Motor neuron (in vitro differentiated cells): Measurements from ENCODE around the gene IQCE. TPM values are rescaled to one million over a fixed set of nuclear protein-coding genes. Genes with fewer than 3 reads are reported as not detected.
A peak's percentile ranks its signal among the peaks of the same experiment; 100 is the strongest.
"Not testable (repeated sequence)": the region's sequence is repeated elsewhere in the genome, so short reads cannot be mapped to it uniquely, and the experiment has no call there.

Source experiments
- ATAC-seq, 8 experiments: fragments of 200-7000 bp; cut with Tn5 transposase; replicated peaks in 6 of 8; 2 replicates each; pipeline ENCODE4 v1.8.0; 2021; ENCODE audit warnings: mild to moderate bottlenecking in 8 of 8, moderate library complexity in 8 of 8
- H3K27ac ChIP-seq, 2 donors: fragments of 250-450 bp; sonication (Bioruptor Pico); 2 replicates each; pipeline ENCODE4 v1.9.0; 2021; ENCODE audit warnings: antibody characterized with exemption in 2 of 2, mild to moderate bottlenecking in 2 of 2, moderate library complexity in 1 of 2
- H3K4me1 ChIP-seq, 2 donors: fragments of 250-450 bp; sonication (Bioruptor Pico); replicated peaks in 1 of 2; 2 replicates each; pipeline ENCODE4 v1.6.1; 2021; ENCODE audit warnings: antibody characterized with exemption in 2 of 2, mild to moderate bottlenecking in 2 of 2, moderate library complexity in 1 of 2
- H3K4me3 ChIP-seq, 5 donors: fragments of 250-450 bp; sonication (Bioruptor Pico); 2 replicates each; pipeline ENCODE4 v1.9.0; 2021; ENCODE audit warnings: antibody characterized with exemption in 5 of 5, mild to moderate bottlenecking in 5 of 5, moderate library complexity in 4 of 5
- WGBS, 10 experiments: fragments of 450-650 bp; shearing (Covaris generic); methylation state at CpG; one replicate each; pipeline ENCODE4 v1.0.0; 2022; 5-methylcytosine and 5-hydroxymethylcytosine counted together
- in situ Hi-C, 9 experiments: fragments of 400-800 bp; cut with MboI; loops; one replicate each; pipeline ENCODE4 v1.15.0; 2021; ENCODE audit warnings: low sequenced_read_pairs in 9 of 9, low pct_unique_long_range_greater_than_20kb in 2 of 9; ENCODE audit not compliant: unreplicated experiment in 9 of 9
- total RNA-seq, 8 experiments: library from RNA; unstranded; fragments of 300-600 nt; gene quantifications; 2 replicates each; pipeline versions ENCODE4 v1.2.3 to v1.2.4, GENCODE V29; 2022

Gene IQCE
- total RNA-seq, 8 experiments from 2014 or later = 5.5 to 26.5 (median 6.5) TPM

- WGBS, 10 experiments = 100% methylated on average over 1 of the region's 15 CpGs; no CpG with 5 or more reads in 9 of the 10 experiments
- ATAC-seq, H3K4me3 ChIP-seq, in situ Hi-C loops, H3K27ac ChIP-seq: not testable (repeated sequence)
- H3K4me1 ChIP-seq = peaks cover 13 to 25% of the 10 kb centered on the region in 2 donors
Observed at GRCh38 chr7:2532199-2532772, 26.5 kb upstream of the IQCE start.

DNA sequence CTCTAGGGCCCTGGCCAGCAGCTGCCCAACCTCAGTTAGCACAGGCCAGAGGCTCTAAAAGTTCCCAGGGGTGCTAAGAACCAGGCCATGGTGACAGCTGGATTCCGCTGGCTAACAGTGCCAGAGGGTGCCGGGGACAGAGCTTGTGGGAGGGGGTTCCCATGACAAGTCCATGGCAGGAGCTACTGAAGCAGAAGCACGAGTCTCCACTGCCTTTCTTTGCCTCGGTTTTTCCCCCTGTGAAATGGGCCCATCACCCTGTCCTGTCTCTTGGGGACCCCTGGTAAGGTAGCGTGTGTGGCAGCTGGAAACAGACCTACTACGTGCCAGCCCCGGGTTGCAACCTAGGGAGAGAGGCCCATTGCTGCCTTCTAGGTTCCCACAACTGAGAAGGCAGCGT is 26.0 kb upstream of the IQCE start:
- peaks cover 13 to 20% of the 10 kb centered on the region in 2 donors for H3K4me1 ChIP-seq
- H3K27ac ChIP-seq, H3K4me3 ChIP-seq, ATAC-seq, in situ Hi-C loops: not testable (repeated sequence)
- WGBS, 10 experiments = no CpG with 5 or more reads among the region's 8 CpGs

GRCh38 chr7:2533566-2533965 is 25.2 kb upstream of the IQCE start:
- WGBS, 10 experiments = 23% methylated on average over 2 of the region's 8 CpGs; no CpG with 5 or more reads in 9 of the 10 experiments
- H3K27ac ChIP-seq, ATAC-seq, in situ Hi-C loops, H3K4me3 ChIP-seq: not testable (repeated sequence)
- peaks cover 8 to 14% of the 10 kb centered on the region in 2 donors for H3K4me1 ChIP-seq

GRCh38 chr7:2534214-2534613 is 24.6 kb upstream of the IQCE start:
- H3K4me1 ChIP-seq, ATAC-seq, H3K4me3 ChIP-seq, H3K27ac ChIP-seq, in situ Hi-C loops: not testable (repeated sequence)
- WGBS, 10 experiments = no CpG with 5 or more reads among the region's 34 CpGs

- peak in 1 of 8 experiments; percentile 14 for ATAC-seq
- WGBS, 10 experiments = no CpG with 5 or more reads among the region's 19 CpGs
- in situ Hi-C loops, H3K27ac ChIP-seq, H3K4me3 ChIP-seq, H3K4me1 ChIP-seq: not testable (repeated sequence)
Observed at GRCh38 chr7:2535872-2536627, 22.7 kb upstream of the IQCE start.

DNA sequence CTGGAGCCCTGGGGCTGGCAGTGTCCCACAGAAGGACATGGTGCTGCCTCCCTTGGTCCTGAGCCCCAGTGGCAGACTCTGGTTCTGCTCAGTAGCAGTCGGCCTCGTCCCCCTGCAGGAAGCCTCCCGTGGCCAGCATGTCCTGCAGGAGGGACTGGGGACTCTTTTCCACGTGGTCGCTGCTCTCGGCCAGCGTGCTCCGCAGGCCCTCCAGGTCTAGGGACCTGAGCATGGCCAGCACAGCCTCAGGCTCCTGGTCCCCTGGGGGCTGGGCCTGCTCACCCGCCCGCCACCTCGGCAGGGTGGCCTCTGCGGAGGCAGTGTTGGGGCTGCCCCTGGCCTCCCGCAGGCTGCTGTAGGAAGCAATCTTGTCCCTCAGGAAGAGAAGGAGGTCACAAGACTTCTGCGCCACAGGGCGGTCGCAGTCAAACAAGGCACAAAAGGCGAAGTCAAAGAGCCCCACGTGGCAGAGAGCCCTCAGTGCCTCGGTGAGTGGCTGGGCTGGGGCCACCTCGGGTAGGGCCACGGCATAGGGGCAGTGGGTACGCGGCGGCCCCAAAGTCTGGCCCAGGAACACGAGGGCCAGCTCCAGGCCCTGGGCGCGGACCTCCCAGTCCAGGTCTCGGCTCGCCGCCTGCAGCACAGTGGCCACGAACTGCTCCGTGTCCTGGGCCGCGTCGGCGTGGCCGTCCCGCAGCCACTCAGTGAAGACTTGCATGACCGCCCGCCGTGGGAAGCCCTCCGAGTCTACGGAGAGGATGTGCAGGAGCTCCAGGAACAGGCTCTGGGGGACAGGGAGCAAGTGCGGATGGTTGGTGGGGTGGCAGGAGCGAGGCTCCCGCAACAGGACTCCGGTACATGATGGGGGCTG is 20.6 kb upstream of the IQCE start:
- H3K4me3 ChIP-seq = no peak overlapping the region
- peak in 3 of 8 experiments; percentile 7 to 13 (median 11) for ATAC-seq
- peak overlapping the region in 1 of 2 donors; percentile 17 for H3K27ac ChIP-seq
- WGBS, 10 experiments = 77 to 100% (median 96%) methylated on average over 3 to 13 of the region's 47 CpGs; no CpG with 5 or more reads in 5 of the 10 experiments
- in situ Hi-C loops = no loop called here
- no peaks in the 10 kb centered on the region for H3K4me1 ChIP-seq

DNA sequence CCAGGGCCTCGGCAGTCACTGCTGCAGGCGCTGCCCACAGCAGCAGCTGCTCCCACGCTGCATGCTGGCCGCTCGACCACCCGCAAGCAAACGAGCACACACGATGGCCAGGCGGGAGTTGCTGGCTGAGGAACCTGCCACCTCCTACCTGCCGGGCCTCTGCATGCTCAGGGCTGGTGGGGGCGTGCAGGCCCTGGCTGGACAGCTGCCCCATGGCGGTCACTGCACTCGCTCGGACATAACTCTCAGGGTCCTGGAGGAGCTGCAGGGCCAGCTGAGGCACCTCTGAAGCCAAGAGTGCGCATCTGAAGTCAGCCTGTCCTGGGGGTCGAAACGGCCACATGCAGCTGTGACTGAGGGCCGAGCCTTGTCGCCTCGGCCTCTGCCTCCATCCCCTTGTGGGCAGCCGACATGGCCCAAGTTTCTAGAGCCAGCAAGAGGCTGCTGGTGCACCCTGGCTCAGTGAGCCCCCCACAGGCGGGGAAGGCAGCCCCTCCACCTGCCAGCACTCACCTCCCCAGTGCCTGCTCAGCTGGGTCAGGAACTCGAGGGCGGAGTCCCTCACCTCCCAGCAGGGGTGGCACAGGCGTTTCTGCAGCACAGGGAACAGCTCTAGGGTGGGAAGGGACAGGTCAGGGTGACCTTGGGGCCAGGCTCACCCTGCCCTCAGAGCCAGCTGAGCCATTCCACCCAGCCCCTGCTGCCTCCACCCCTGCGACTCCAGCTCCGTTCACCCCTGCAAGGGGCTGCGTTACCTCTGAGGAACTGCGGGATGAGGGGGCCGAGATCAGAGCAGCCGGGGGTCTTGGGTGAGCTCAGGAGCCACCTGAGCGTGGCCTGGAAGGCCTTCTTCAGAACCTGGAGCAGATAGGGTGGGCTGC is 19.5 kb upstream of the IQCE start:
- Histone ChIP-seq H3K4me1 (no peaks in the 10 kb centered on the region), H3K4me3 (no peak overlapping the region), H3K27ac (no peak overlapping the region)
- 80 to 100% (median 93%) methylated on average over 1 to 8 of the region's 32 CpGs; no CpG with 5 or more reads in 5 of the 10 experiments for WGBS, 10 experiments
- ATAC-seq = peak in 1 of 8 experiments; percentile 4
- in situ Hi-C loops = no loop called here

DNA sequence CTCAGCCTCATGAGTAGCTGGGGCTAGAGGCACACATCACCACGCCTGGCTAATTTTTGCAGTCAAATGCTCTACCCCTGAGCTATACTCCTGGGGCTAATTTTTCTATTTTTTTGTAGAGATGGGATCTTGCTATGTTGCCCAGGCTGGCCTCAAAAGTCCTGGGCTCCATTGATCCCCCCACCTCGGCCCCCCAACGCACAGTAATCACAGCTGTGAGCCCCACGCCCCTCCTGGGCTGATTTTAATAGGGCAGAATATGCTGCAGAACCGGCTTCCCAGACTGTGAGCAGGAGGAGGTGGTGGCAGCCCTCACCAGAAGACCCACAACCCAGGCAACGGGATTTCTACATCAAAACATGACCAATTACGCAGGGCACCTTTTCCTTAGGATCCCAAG is 18.6 kb upstream of the IQCE start:
- 100% methylated on average over 1 to 3 of the region's 7 CpGs; no CpG with 5 or more reads in 8 of the 10 experiments for WGBS, 10 experiments
- no peak overlapping the region for H3K4me3 ChIP-seq
- in situ Hi-C loops = no loop called here
- H3K27ac ChIP-seq = no peak overlapping the region
- no peaks in the 10 kb centered on the region for H3K4me1 ChIP-seq
- no peak for ATAC-seq

GRCh38 chr7:2540641-2541051 is 18.1 kb upstream of the IQCE start:
- ATAC-seq = peak in 5 of 8 experiments; percentile 6 to 61 (median 55)
- 100% methylated on average over 3 of the region's 19 CpGs; no CpG with 5 or more reads in 9 of the 10 experiments for WGBS, 10 experiments
- Histone ChIP-seq H3K4me1 (no peaks in the 10 kb centered on the region), H3K4me3 (no peak overlapping the region), H3K27ac (no peak overlapping the region)
- in situ Hi-C loops = no loop called here

DNA sequence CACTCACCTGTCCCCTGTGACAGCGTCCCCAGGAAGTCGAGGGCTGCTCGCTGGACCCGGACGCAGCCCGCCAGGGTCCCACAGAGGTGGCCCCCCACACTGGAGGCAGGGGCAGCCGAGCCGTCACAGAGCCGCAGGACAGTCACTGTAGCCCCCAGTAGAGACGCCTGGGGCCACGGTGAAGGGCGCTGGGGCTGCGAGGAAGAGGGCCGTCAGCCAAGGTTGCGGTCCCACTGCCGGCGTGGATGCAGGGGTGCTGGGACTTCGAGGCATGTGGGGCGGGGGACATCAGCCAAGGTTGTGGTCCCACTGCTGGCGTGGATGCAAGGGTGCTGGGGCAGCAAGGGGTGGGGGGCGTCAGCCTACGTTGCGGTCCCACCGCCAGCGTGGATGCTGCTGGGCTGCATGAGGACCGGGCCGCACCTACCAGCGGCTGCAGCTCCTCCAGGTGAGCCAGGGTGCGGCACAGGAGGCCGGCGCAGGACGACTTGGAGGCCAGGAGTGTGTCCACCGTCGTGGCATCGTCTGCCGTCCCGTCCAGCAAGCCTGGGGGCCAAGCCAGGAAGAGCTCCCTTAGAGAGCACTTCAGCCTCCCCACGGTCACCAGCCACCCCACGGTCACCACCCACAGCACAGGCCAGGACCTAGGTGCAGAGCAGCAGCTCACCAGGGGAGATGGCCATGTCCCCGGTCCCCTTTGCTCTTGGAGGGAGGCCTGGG is 17.3 kb upstream of the IQCE start:
- H3K27ac ChIP-seq = no peak overlapping the region
- peak in 1 of 8 experiments; percentile 5 for ATAC-seq
- H3K4me1 ChIP-seq = no peaks in the 10 kb centered on the region
- H3K4me3 ChIP-seq = no peak overlapping the region
- in situ Hi-C loops = no loop called here
- 92% methylated on average over 2 of the region's 40 CpGs; no CpG with 5 or more reads in 9 of the 10 experiments for WGBS, 10 experiments

DNA sequence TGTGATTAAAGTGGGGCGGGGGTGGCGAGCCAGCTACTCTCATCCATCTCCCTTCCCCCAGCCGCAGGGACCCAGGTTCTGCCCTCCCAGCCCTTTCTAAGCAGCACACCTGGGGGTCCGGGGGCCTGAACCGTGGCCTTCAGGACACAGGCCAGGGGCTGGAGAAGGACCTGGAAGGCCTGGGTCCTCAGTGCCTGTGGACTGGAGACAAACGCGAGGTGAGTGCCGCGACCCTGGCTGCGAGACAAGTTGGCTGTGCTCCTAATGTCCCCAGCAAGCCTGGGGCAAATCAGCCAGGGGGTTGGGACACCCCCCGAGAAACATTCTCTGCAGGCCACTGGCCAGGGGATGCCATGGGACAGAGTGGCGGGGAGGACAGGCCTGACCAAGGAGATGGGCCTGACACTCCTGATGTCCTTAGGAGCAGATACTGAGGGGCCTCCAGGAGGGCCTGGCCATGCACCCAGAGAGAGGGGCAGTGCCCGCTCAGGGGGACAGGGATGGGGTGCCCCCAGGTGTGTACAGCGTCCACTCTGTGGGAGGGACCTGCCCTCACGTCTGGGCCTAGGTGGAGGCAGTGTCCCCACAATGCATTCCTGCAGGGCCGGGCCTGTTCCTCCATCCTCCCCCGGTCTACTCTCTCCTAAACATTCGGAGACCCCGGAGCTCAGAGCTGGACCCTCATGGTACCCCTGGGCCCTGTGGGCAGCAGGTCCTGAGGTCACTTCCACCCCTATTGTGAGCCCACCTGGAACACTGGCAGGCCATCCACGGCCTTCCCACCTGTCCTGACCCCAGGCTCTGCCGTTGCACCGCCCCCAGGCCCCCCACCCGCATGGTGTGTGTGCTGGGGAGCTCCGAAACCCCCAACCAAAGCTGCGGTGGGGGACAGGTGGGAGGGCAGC is 16.5 kb upstream of the IQCE start:
- in situ Hi-C loops = no loop called here
- 93% methylated on average over 3 of the region's 25 CpGs; no CpG with 5 or more reads in 9 of the 10 experiments for WGBS, 10 experiments
- peak in 3 of 8 experiments; percentile 6 to 12 (median 9) for ATAC-seq
- Histone ChIP-seq H3K4me1 (no peaks in the 10 kb centered on the region), H3K4me3 (no peak overlapping the region), H3K27ac (no peak overlapping the region)
